IMR-90 (cell line): Measurements from ENCODE around the gene ADGRD1. TPM values are rescaled to one million over a fixed set of nuclear protein-coding genes. Genes with fewer than 3 reads are reported as not detected.

Experiments used
- ATAC-seq: fragments of 200-7000 bp; cut with Tn5 transposase; 2 replicates; pipeline ENCODE4 v1.9.1; 2020; ENCODE audit warnings: low read depth, mild to moderate bottlenecking, moderate library complexity
- BruUV-seq: library from RNA; stranded (reverse); fragments of 400-500 nt; replicated peaks from 2 replicates; lab custom pipeline; 2021; lab: Mats Ljungman, UMichigan
- CTCF ChIA-PET: fragments of 300-600 bp; formaldehyde crosslinking; extraction: SDS; loops from one replicate; lab custom pipeline; 2021; ENCODE audit warnings: antibody characterized with exemption; lab: Yijun Ruan, JAX
- POLR2A ChIA-PET: fragments of 300-600 bp; sonication (Branson Sonifier 250); formaldehyde crosslinking; loops from one replicate; lab custom pipeline; 2022; ENCODE audit warnings: antibody characterized with exemption; ENCODE audit not compliant: unreplicated experiment; lab: Charles Lee
- DNase-seq: peaks from one replicate; pipeline ENCODE4 v3.0.0; 2013
- H2AFZ ChIP-seq: replicated peaks from 2 replicates; pipeline ENCODE3; 2013; ENCODE audit warnings: low read length, mild to moderate bottlenecking; ENCODE audit not compliant: poor library complexity
- H2AK5ac ChIP-seq: 2 replicates; pipeline ENCODE4 v1.6.1; 2013; ENCODE audit warnings: low read depth, low read length, inconsistent platforms
- H2AK9ac ChIP-seq: replicated peaks from 2 replicates; pipeline ENCODE3; 2013; ENCODE audit warnings: mild to moderate bottlenecking, low read depth, low read length, moderate library complexity; ENCODE audit not compliant: poor library complexity
- H2BK120ac ChIP-seq: 2 replicates; pipeline ENCODE4 v1.6.1; 2013; ENCODE audit warnings: low read depth, low read length, inconsistent platforms
- H2BK15ac ChIP-seq: 3 replicates; pipeline ENCODE4 v1.6.1; 2013; ENCODE audit warnings: low read depth, low read length, inconsistent platforms
- H2BK20ac ChIP-seq: 2 replicates; pipeline ENCODE4 v1.6.1; 2013; ENCODE audit warnings: low read depth, mild to moderate bottlenecking, inconsistent platforms, low read length, moderate library complexity
- H2BK5ac ChIP-seq: 2 replicates; pipeline ENCODE4 v1.6.1; 2013; ENCODE audit warnings: mild to moderate bottlenecking, low read depth, low read length, inconsistent platforms; ENCODE audit not compliant: poor library complexity, severe bottlenecking
- H3K14ac ChIP-seq: replicated peaks from 2 replicates; pipeline ENCODE4 v1.6.1; 2013; ENCODE audit warnings: low read depth, low read length, inconsistent platforms
- H3K18ac ChIP-seq: 2 replicates; pipeline ENCODE4 v1.6.1; 2013; ENCODE audit warnings: low read depth, low read length, control low read depth
- H3K23ac ChIP-seq: 2 replicates; pipeline ENCODE4 v1.6.1; 2013; ENCODE audit warnings: low read depth, low read length, inconsistent platforms
- H3K27ac ChIP-seq: 2 replicates; pipeline ENCODE4 v1.5.1; 2013; ENCODE audit warnings: mild to moderate bottlenecking, control low read depth, low read length; ENCODE audit not compliant: insufficient read depth
- H3K27me3 ChIP-seq: 2 replicates; pipeline ENCODE4 v1.6.1; 2013; ENCODE audit warnings: low read length; ENCODE audit not compliant: control insufficient read depth, insufficient read depth
- H3K36me3 ChIP-seq: 2 replicates; pipeline ENCODE4 v1.6.1; 2013; ENCODE audit warnings: low read length, mixed read lengths; ENCODE audit not compliant: control insufficient read depth, insufficient read depth
- H3K4ac ChIP-seq: 2 replicates; pipeline ENCODE4 v1.6.1; 2013; ENCODE audit warnings: low read depth, low read length, inconsistent platforms
- H3K4me1 ChIP-seq: 2 replicates; pipeline ENCODE4 v1.6.1; 2013; ENCODE audit warnings: low read length, mixed read lengths; ENCODE audit not compliant: control insufficient read depth, insufficient read depth
- H3K4me2 ChIP-seq: 2 replicates; pipeline ENCODE4 v1.6.1; 2013; ENCODE audit warnings: low read depth, mild to moderate bottlenecking, control low read depth, low read length, moderate library complexity
- H3K4me3 ChIP-seq: 2 replicates; pipeline ENCODE4 v1.5.1; 2013; ENCODE audit warnings: low read depth, mild to moderate bottlenecking, control low read depth, low read length, moderate library complexity; ENCODE audit not compliant: insufficient read depth
- H3K56ac ChIP-seq: 2 replicates; pipeline ENCODE4 v1.6.1; 2013; ENCODE audit warnings: low read length, inconsistent platforms; ENCODE audit not compliant: insufficient read depth; ENCODE audit errors: extremely low read depth
- H3K79me1 ChIP-seq, 2 experiments: 2 replicates each; pipeline ENCODE4 v1.6.1; 2013; ENCODE audit warnings: low read length in 2 of 2, inconsistent platforms in 1 of 2, low read depth in 1 of 2
- H3K9ac ChIP-seq: 2 replicates; pipeline ENCODE4 v1.6.1; 2013; ENCODE audit warnings: low read depth, low read length, control low read depth
- H3K9me1 ChIP-seq: 2 replicates; pipeline ENCODE4 v1.6.1; 2013; ENCODE audit warnings: low read length, inconsistent platforms; ENCODE audit not compliant: insufficient read depth
- H3K9me3 ChIP-seq: 2 replicates; pipeline ENCODE4 v1.6.1; 2013; ENCODE audit warnings: low read length; ENCODE audit not compliant: control insufficient read depth, insufficient read depth
- H4K20me1 ChIP-seq: 2 replicates; pipeline ENCODE4 v1.6.1; 2013; ENCODE audit warnings: low read length, inconsistent platforms; ENCODE audit not compliant: insufficient read depth
- H4K5ac ChIP-seq: 2 replicates; pipeline ENCODE4 v1.6.1; 2013; ENCODE audit warnings: mild to moderate bottlenecking, low read depth, low read length, control low read depth
- H4K8ac ChIP-seq, 2 experiments: 2 replicates each; pipeline ENCODE4 v1.6.1; 2013; ENCODE audit warnings: low read depth in 2 of 2, low read length in 2 of 2, control low read depth in 1 of 2, inconsistent platforms in 1 of 2
- H4K91ac ChIP-seq: 2 replicates; pipeline ENCODE4 v1.6.1; 2013; ENCODE audit warnings: low read depth, low read length, inconsistent platforms; ENCODE audit not compliant: insufficient read depth
- CTCF ChIP-seq: conservative IDR thresholded peaks from 2 replicates; pipeline ENCODE4 v1.5.1; 2012; ENCODE audit warnings: mild to moderate bottlenecking, low read depth, low read length, improper control_type of control experiment
- WGBS, 2 experiments: methylation state at CpG; one replicate each; pipeline versions ENCODE4 v1.1.5 to v1.1.7; 2013; ENCODE audit warnings: missing lambda C conversion rate in 2 of 2; ENCODE audit not compliant: insufficient read length in 1 of 2; ENCODE audit errors: extremely low coverage in 2 of 2; 5-methylcytosine and 5-hydroxymethylcytosine counted together
- dilution Hi-C: fragments of 300-500 bp; cut with HindIII; formaldehyde crosslinking; loops from one replicate; pipeline ENCODE4 v1.14.3; 2018; ENCODE audit warnings: low sequenced_read_pairs; ENCODE audit not compliant: unreplicated experiment
- in situ Hi-C: fragments of 300-500 bp; cut with MboI; formaldehyde crosslinking; loops from 3 replicates; pipeline ENCODE4 v1.14.3; 2019; ENCODE audit warnings: low sequenced_read_pairs, inconsistent platforms, mixed read lengths
- intact Hi-C: fragments of 100-400 bp; cut with micrococcal nuclease; formaldehyde crosslinking; loops from 2 replicates; pipeline ENCODE4 v1.10.0; 2022
- polyA plus RNA-seq, 3 experiments: library from polyadenylated mRNA; depleted of rRNA; stranded (reverse); fragments of >200 nt; gene quantifications; 2 replicates each; pipeline ENCODE4 v1.2.3, GENCODE V29; 2012; ENCODE audit warnings: low replicate concordance in 1 of 3
- total RNA-seq: library from RNA; depleted of rRNA; stranded (reverse); fragments of >200 nt; gene quantifications from 2 replicates; pipeline ENCODE4 v1.2.3, GENCODE V29; 2012

ADGRD1 gene
- total and polyA plus RNA-seq, 2 of the 4 experiments (the other 2 are of a cell fraction) = not detected

DNA sequence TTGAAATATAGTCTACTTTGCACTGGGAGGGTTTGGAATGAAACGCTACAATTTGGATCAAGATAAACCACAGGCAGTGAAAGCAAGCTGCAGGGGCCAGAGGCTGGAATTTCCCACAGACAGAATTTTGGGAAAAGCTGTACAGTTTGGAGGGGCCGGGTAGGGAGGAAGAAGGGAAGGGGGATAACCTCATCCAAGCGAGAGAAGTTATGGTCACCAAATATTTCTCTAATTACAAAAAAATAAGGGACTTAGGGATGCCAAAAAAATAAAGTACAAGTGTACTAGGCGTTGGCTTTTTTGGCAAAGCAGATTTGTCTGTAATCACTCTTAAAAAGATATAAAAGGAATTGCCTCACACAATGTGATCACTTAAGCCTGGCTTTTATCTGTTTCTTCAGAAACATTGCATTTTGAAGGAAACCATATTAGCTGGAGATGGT, 31.2 kb upstream of the ADGRD1 start:
- TF ChIP-seq CTCF = no peak

More for the DNA sequence above, 31.2 kb upstream of the ADGRD1 start:
- Histone ChIP-seq H3K9me1 (no peaks in the 10 kb centered on the region), H2BK15ac (no peak overlapping the region), H3K4me3 (no peak overlapping the region), H3K4ac (no peak overlapping the region), H3K9me3 (no peaks in the 10 kb centered on the region), H2BK20ac (no peak overlapping the region), H2AFZ (no peak overlapping the region), H3K79me1 (no peaks in the 10 kb centered on the region), H3K36me3 (no peaks in the 10 kb centered on the region), H2BK120ac (no peak overlapping the region), H4K8ac (no peak overlapping the region), H3K27me3 (no peaks in the 10 kb centered on the region), H2BK5ac (no peak overlapping the region), H2AK5ac (no peak overlapping the region), H3K4me1 (0 out of 2 replicates have a peak, but pooled peaks cover 1% of the 10 kb centered on the region), H3K9ac (no peak overlapping the region), H3K4me2 (no peak overlapping the region), H4K91ac (no peak overlapping the region), H3K27ac (no peak overlapping the region), H3K14ac (no peak overlapping the region), H3K23ac (no peak overlapping the region), H3K56ac (no peak overlapping the region), H3K18ac (no peak overlapping the region), H4K5ac (no peak overlapping the region), H4K20me1 (no peaks in the 10 kb centered on the region), H2AK9ac (no peak overlapping the region)
- no CpG with 5 or more reads among the region's 4 CpGs for WGBS, 2 experiments
- dilution Hi-C loops = no loop called here
- in situ Hi-C loops = no loop called here
- no peak for ATAC-seq
- intact Hi-C loops = no loop called here
- CTCF ChIA-PET = no interaction called here
- no TSS peak for BruUV-seq
- DNase-seq = no peak
- POLR2A ChIA-PET = no interaction called here
